Measurements from ENCODE around the gene TSPAN18. TPM values are rescaled to one million over a fixed set of nuclear protein-coding genes. Genes with fewer than 3 reads are reported as not detected.

Gene TSPAN18
- total RNA-seq, 1 experiment from 2014 or later = 18.3 TPM

- no peak overlapping the region for H3K9ac ChIP-seq (ENCODE audit: low read length)
- CTCF ChIA-PET = no interaction called here
- H3K4me3 ChIP-seq (replicated peaks in 1 of 2; ENCODE audit: low read depth in 1 of 2, low read length in 2 of 2) = no peak overlapping the region
- H3K9me3 ChIP-seq (ENCODE audit: control insufficient read depth in 1 of 2, insufficient read depth in 1 of 2, low read depth in 1 of 2, low read length in 2 of 2) = no peaks in the 10 kb centered on the region
- POLR2A ChIA-PET = no interaction called here
- DNase-seq (ENCODE audit: low read depth, low spot score) (no peak), ATAC-seq (no peak)
- TF ChIP-seq REST (IDR thresholded peaks at IDR 0.05; ENCODE audit: low read depth) (no peak), ELF1 (IDR thresholded peaks at IDR 0.05; ENCODE audit: borderline replicate concordance, low read depth) (no peak), EZH2 (IDR thresholded peaks at IDR 0.05) (no peak), CBX3 (IDR thresholded peaks at IDR 0.05; ENCODE audit: low read depth) (no peak), ATF3 (IDR thresholded peaks at IDR 0.05) (no peak), ZFX (IDR thresholded peaks at IDR 0.05) (no peak), POLR2A (IDR thresholded peaks at IDR 0.05; ENCODE audit: borderline replicate concordance, extremely low read depth, insufficient read depth, insufficient read length) (no peak), ZBTB33 (IDR thresholded peaks at IDR 0.05; ENCODE audit: extremely low read depth, insufficient replicate concordance, low read length) (no peak), ZNF274 (IDR thresholded peaks at IDR 0.05; ENCODE audit: low read depth, low read length) (no peak)
- H3K36me3 ChIP-seq (ENCODE audit: control insufficient read depth in 1 of 2, insufficient read depth in 2 of 2, low read length in 2 of 2) = no peaks in the 10 kb centered on the region
- no TSS peak for BruUV-seq (replicated peaks)
- no peak overlapping the region for H2AFZ ChIP-seq (ENCODE audit: low read depth, low read length, poor library complexity, severe bottlenecking)
- H3K27ac ChIP-seq (ENCODE audit: low read depth, low read length) = no peak overlapping the region
- RAD21 ChIA-PET (ENCODE audit: low non-redundant PET in 1 of 2, low total read pairs in 2 of 2, uncharacterized antibody in 2 of 2, unreplicated experiment in 2 of 2) = no interaction called here
- peaks cover 0 to 3% of the 10 kb centered on the region in 2 experiments; a peak in 1 of 4 replicates for H3K4me1 ChIP-seq (ENCODE audit: control insufficient read depth in 1 of 2, insufficient read depth in 2 of 2, low read length in 2 of 2)
- no peaks in the 10 kb centered on the region for H3K79me2 ChIP-seq (ENCODE audit: insufficient read depth, low read length)
- H4K20me1 ChIP-seq (ENCODE audit: insufficient read depth) = no peaks in the 10 kb centered on the region
- intact Hi-C loops (cut with micrococcal nuclease) = no loop called here
- H3K9me2 ChIP-seq (ENCODE audit: insufficient read depth) = no peaks in the 10 kb centered on the region
- H3K27me3 ChIP-seq (ENCODE audit: insufficient read depth, low read length) = no peaks in the 10 kb centered on the region
- no peak overlapping the region for H3K4me2 ChIP-seq (ENCODE audit: low read length)
Measured at GRCh38 chr11:44802347-44802746, 75.6 kb downstream of the TSPAN18 start.

Data from HCT116 (cell line).